Suppressor macrophage treated with lipopolysaccharide for 4 hours (primary cell): ENCODE results near the gene SLC6A19.

ENCODE experiments used
- DNase-seq: peaks from one replicate; pipeline ENCODE4 v3.0.0-alpha.2; 2020

Gene SLC6A19

GRCh38 chr5:1181451-1182359 is 19.7 kb upstream of the SLC6A19 start:
- DNase-seq, result no peak

- DNase-seq, result no peak
These were observed 19.1 kb upstream of the SLC6A19 start for GRCh38 chr5:1182360-1182632.

GRCh38 chr5:1182633-1183423 is 18.6 kb upstream of the SLC6A19 start:
- no peak for DNase-seq

- DNase-seq, result no peak
These were observed 17.8 kb upstream of the SLC6A19 start for GRCh38 chr5:1183424-1184162.

GRCh38 chr5:1184163-1184470 is 17.3 kb upstream of the SLC6A19 start:
- no peak for DNase-seq

GRCh38 chr5:1184481-1184880 is 16.9 kb upstream of the SLC6A19 start:
- DNase-seq, result no peak

GRCh38 chr5:1185038-1185627 is 16.3 kb upstream of the SLC6A19 start:
- DNase-seq, result no peak

- no peak for DNase-seq
These were observed 15.6 kb upstream of the SLC6A19 start for GRCh38 chr5:1185629-1186350.

- DNase-seq, result no peak
These were observed 14.8 kb upstream of the SLC6A19 start for GRCh38 chr5:1186351-1187233.

- no peak for DNase-seq
These were observed 14.0 kb upstream of the SLC6A19 start for GRCh38 chr5:1187234-1187949.

GRCh38 chr5:1187950-1188334 is 13.5 kb upstream of the SLC6A19 start:
- no peak for DNase-seq

GRCh38 chr5:1188464-1188863 is 12.9 kb upstream of the SLC6A19 start:
- no peak for DNase-seq

GRCh38 chr5:1189269-1189668 is 12.1 kb upstream of the SLC6A19 start:
- no peak for DNase-seq

- no peak for DNase-seq
These were observed 11.1 kb upstream of the SLC6A19 start for GRCh38 chr5:1190278-1190677.

- peak; percentile 26 for DNase-seq
These were observed 10.6 kb upstream of the SLC6A19 start for GRCh38 chr5:1190837-1191239.

GRCh38 chr5:1192971-1193590 is 8.3 kb upstream of the SLC6A19 start:
- DNase-seq, result no peak

GRCh38 chr5:1193591-1193985 is 7.8 kb upstream of the SLC6A19 start:
- DNase-seq, result no peak

- no peak for DNase-seq
These were observed 7.0 kb upstream of the SLC6A19 start for GRCh38 chr5:1194378-1194777.

- DNase-seq, result no peak
These were observed 6.0 kb upstream of the SLC6A19 start for GRCh38 chr5:1195439-1195838.

GRCh38 chr5:1195916-1196315 is 5.5 kb upstream of the SLC6A19 start:
- DNase-seq, result no peak

GRCh38 chr5:1196562-1196961 is 4.8 kb upstream of the SLC6A19 start:
- DNase-seq, result no peak
